HEK293 (cell line): ENCODE data around the gene VPS35L.
A peak's percentile ranks its signal among the peaks of the same experiment; 100 is the strongest.

Experiments
- CTCF ChIA-PET: fragments of 350-600 bp; formaldehyde crosslinking; extraction: SDS; loops from one replicate; lab custom pipeline; 2021; ENCODE audit warnings: antibody characterized with exemption; lab: Yijun Ruan, JAX
- POLR2A ChIA-PET: fragments of 300-600 bp; formaldehyde crosslinking; extraction: SDS; loops from one replicate; lab custom pipeline; 2020; ENCODE audit warnings: antibody characterized with exemption, inconsistent platforms; lab: Yijun Ruan, JAX
- H3K27ac ChIP-seq: fragments of 200-500 bp; sonication (Bioruptor generic); 2 replicates; pipeline ENCODE4 v1.5.1; 2014; ENCODE audit warnings: low read depth, low read length, control low read depth, inconsistent platforms; ENCODE audit errors: extremely low read depth
- H3K36me3 ChIP-seq, 2 experiments: fragments of 200-500 bp in 1 of 2; sonication (Bioruptor generic) in 1 of 2; 1 replicate in 1 of 2; 2 replicates in 1 of 2; pipeline ENCODE4 v1.5.1; 2014 to 2017; ENCODE audit warnings: inconsistent platforms in 2 of 2, low read length in 2 of 2; ENCODE audit not compliant: control insufficient read depth in 2 of 2, insufficient read depth in 1 of 2
- H3K4me1 ChIP-seq: fragments of 200-500 bp; sonication (Bioruptor generic); 2 replicates; pipeline ENCODE4 v1.5.1; 2014; ENCODE audit warnings: mild to moderate bottlenecking, low read length, inconsistent platforms; ENCODE audit not compliant: control insufficient read depth, insufficient read depth
- H3K4me3 ChIP-seq: 2 replicates; pipeline ENCODE4 v1.5.1; 2011; ENCODE audit warnings: low read depth, mild to moderate bottlenecking, control low read depth, low read length, moderate library complexity
- H3K9me3 ChIP-seq: fragments of 200-500 bp; sonication (Bioruptor generic); 2 replicates; pipeline ENCODE4 v1.5.1; 2014; ENCODE audit warnings: low read depth, low read length, inconsistent platforms; ENCODE audit not compliant: control insufficient read depth, insufficient read depth
- AEBP2 ChIP-seq: fragments of 450-650 bp; formaldehyde crosslinking; IDR thresholded peaks from 2 replicates; pipeline ENCODE4 v1.5.1; 2016; ENCODE audit warnings: missing biosample characterization, missing genetic modification characterization, borderline replicate concordance
- CTCF ChIP-seq: fragments of 450-650 bp; formaldehyde crosslinking; IDR thresholded peaks from 2 replicates; pipeline ENCODE4 v1.5.1; 2016; ENCODE audit warnings: missing biosample characterization, missing genetic modification characterization
- FEZF1 ChIP-seq: fragments of 450-650 bp; formaldehyde crosslinking; IDR thresholded peaks from 2 replicates; pipeline ENCODE4 v1.5.1; 2016; ENCODE audit warnings: missing biosample characterization, missing genetic modification characterization
- HIC1 ChIP-seq: fragments of 450-650 bp; formaldehyde crosslinking; IDR thresholded peaks from 2 replicates; pipeline ENCODE4 v1.5.1; 2016; ENCODE audit warnings: missing biosample characterization, missing genetic modification characterization
- HOXA7 ChIP-seq: sonication (generic); formaldehyde crosslinking; IDR thresholded peaks from 2 replicates; pipeline ENCODE4 v1.8.1; 2022; ENCODE audit warnings: missing genetic modification reagents, borderline replicate concordance
- HOXC10 ChIP-seq: sonication (generic); formaldehyde crosslinking; IDR thresholded peaks from 2 replicates; pipeline ENCODE4 v1.8.1; 2023; ENCODE audit warnings: mild to moderate bottlenecking, missing genetic modification reagents
- SALL2 ChIP-seq: fragments of 450-650 bp; formaldehyde crosslinking; IDR thresholded peaks from 2 replicates; pipeline ENCODE4 v1.5.0; 2017; ENCODE audit warnings: missing biosample characterization, mild to moderate bottlenecking, missing genetic modification characterization, borderline replicate concordance
- SP7 ChIP-seq: fragments of 450-650 bp; formaldehyde crosslinking; IDR thresholded peaks from 2 replicates; pipeline ENCODE4 v1.5.1; 2016; ENCODE audit warnings: missing biosample characterization, missing genetic modification characterization
- YY1 ChIP-seq: fragments of 450-650 bp; formaldehyde crosslinking; IDR thresholded peaks from 2 replicates; pipeline ENCODE4 v1.5.1; 2018; ENCODE audit warnings: missing biosample characterization, missing genetic modification characterization
- ZBTB8A ChIP-seq: fragments of 450-650 bp; formaldehyde crosslinking; IDR thresholded peaks from 2 replicates; pipeline ENCODE4 v1.5.1; 2016; ENCODE audit warnings: missing biosample characterization, missing genetic modification characterization
- ZNF19 ChIP-seq: fragments of 450-650 bp; formaldehyde crosslinking; IDR thresholded peaks from 2 replicates; pipeline ENCODE4; 2016; ENCODE audit warnings: missing biosample characterization, missing genetic modification characterization, low read depth
- ZNF202 ChIP-seq: fragments of 450-650 bp; formaldehyde crosslinking; IDR thresholded peaks from 2 replicates; pipeline ENCODE4 v1.5.1; 2016; ENCODE audit warnings: missing biosample characterization, missing genetic modification characterization, borderline replicate concordance
- ZNF214 ChIP-seq: fragments of 450-650 bp; formaldehyde crosslinking; IDR thresholded peaks from 2 replicates; pipeline ENCODE4 v1.5.1; 2017; ENCODE audit warnings: missing biosample characterization, mild to moderate bottlenecking, missing genetic modification characterization, borderline replicate concordance
- ZNF292 ChIP-seq: fragments of 450-650 bp; formaldehyde crosslinking; IDR thresholded peaks from 2 replicates; pipeline ENCODE4 v1.5.1; 2016; ENCODE audit warnings: low read depth, missing biosample characterization, missing genetic modification characterization, borderline replicate concordance
- ZNF394 ChIP-seq: fragments of 450-650 bp; formaldehyde crosslinking; IDR thresholded peaks from 2 replicates; pipeline ENCODE4 v1.5.1; 2016; ENCODE audit warnings: missing biosample characterization, missing genetic modification characterization, mild to moderate bottlenecking, moderate library complexity, borderline replicate concordance
- ZNF518A ChIP-seq: fragments of 450-650 bp; formaldehyde crosslinking; conservative IDR thresholded peaks from 2 replicates; pipeline ENCODE4 v1.5.1; 2016; ENCODE audit warnings: low read depth, missing biosample characterization, missing genetic modification characterization
- ZNF529 ChIP-seq: fragments of 450-650 bp; formaldehyde crosslinking; IDR thresholded peaks from 2 replicates; pipeline ENCODE4 v1.5.1; 2017; ENCODE audit warnings: missing genetic modification characterization, missing biosample characterization; ENCODE audit not compliant: insufficient replicate concordance
- ZNF596 ChIP-seq: fragments of 450-650 bp; IDR thresholded peaks from 2 replicates; pipeline ENCODE4 v1.5.0; 2018; ENCODE audit warnings: missing biosample characterization, mild to moderate bottlenecking, missing genetic modification characterization, moderate library complexity
- ZNF623 ChIP-seq: fragments of 450-650 bp; formaldehyde crosslinking; IDR thresholded peaks from 2 replicates; pipeline ENCODE4 v1.5.1; 2016; ENCODE audit warnings: missing biosample characterization, missing genetic modification characterization
- ZNF629 ChIP-seq: fragments of 450-650 bp; formaldehyde crosslinking; IDR thresholded peaks from 2 replicates; pipeline ENCODE4 v1.5.1; 2017; ENCODE audit warnings: missing biosample characterization, missing genetic modification characterization
- ZNF639 ChIP-seq: fragments of 450-650 bp; formaldehyde crosslinking; IDR thresholded peaks from 2 replicates; pipeline ENCODE4 v1.5.1; 2016; ENCODE audit warnings: missing biosample characterization, missing genetic modification characterization
- ZNF645 ChIP-seq: fragments of 450-650 bp; formaldehyde crosslinking; IDR thresholded peaks from 2 replicates; pipeline ENCODE4; 2016; ENCODE audit warnings: missing biosample characterization, missing genetic modification characterization
- ZNF677 ChIP-seq: fragments of 450-650 bp; IDR thresholded peaks from 2 replicates; pipeline ENCODE4 v1.5.0; 2018; ENCODE audit warnings: missing biosample characterization, mild to moderate bottlenecking, missing genetic modification characterization, moderate library complexity
- ZNF747 ChIP-seq: fragments of 450-650 bp; formaldehyde crosslinking; IDR thresholded peaks from 2 replicates; pipeline ENCODE4 v1.5.1; 2016; ENCODE audit warnings: missing biosample characterization, missing genetic modification characterization

The VPS35L gene

GRCh38 chr16:19518388-19518787, 37.1 kb upstream of the VPS35L start:
- H3K4me1 ChIP-seq = peaks cover 16% of the 10 kb centered on the region
- peaks cover 17 to 36% of the 10 kb centered on the region in 2 experiments for H3K36me3 ChIP-seq
- no peak overlapping the region for H3K4me3 ChIP-seq
- ChIA-PET POLR2A (interaction anchor here (0.6 to 1.5 kb wide), 2 partner anchors 37 to 428 kb away, joined by 4 to 9 read pairs; partner anchors contain the start of gene VPS35L), CTCF (interaction anchor here (1.1 to 2.7 kb wide), 2 partner anchors 16 to 38 kb away, joined by 5 to 14 read pairs; no protein-coding TSS in a partner anchor)
- H3K27ac ChIP-seq = no peak overlapping the region
- H3K9me3 ChIP-seq = no peaks in the 10 kb centered on the region
- no peak for TF ChIP-seq ZNF202 (tag by site-specific recombination)
- no peak for TF ChIP-seq ZNF19 (tag by site-specific recombination)
- no peak for TF ChIP-seq ZNF639 (tag by site-specific recombination)
- no peak for TF ChIP-seq CTCF (tag by site-specific recombination)
- TF ChIP-seq ZNF747 = no peak
- peak; percentile 54 for TF ChIP-seq SP7 (tag by site-specific recombination)
- no peak for TF ChIP-seq ZNF518A (tag by site-specific recombination)
- no peak for TF ChIP-seq ZNF645 (tag by site-specific recombination)
- no peak for TF ChIP-seq HOXA7 (CRISPR knock-in tag)
- TF ChIP-seq YY1 (tag by site-specific recombination) = no peak
- TF ChIP-seq FEZF1 = no peak
- TF ChIP-seq HIC1 = no peak
- TF ChIP-seq ZNF529 (tag by site-specific recombination) = no peak
- no peak for TF ChIP-seq HOXC10 (CRISPR knock-in tag)
- TF ChIP-seq ZNF629 (tag by site-specific recombination) = no peak
- no peak for TF ChIP-seq ZBTB8A (tag by site-specific recombination)
- no peak for TF ChIP-seq SALL2 (tag by site-specific recombination)
- no peak for TF ChIP-seq ZNF214 (tag by site-specific recombination)
- no peak for TF ChIP-seq ZNF623 (tag by site-specific recombination)
- no peak for TF ChIP-seq ZNF596 (tag by site-specific recombination)
- no peak for TF ChIP-seq AEBP2 (tag by site-specific recombination)
- no peak for TF ChIP-seq ZNF394 (tag by site-specific recombination)
- TF ChIP-seq ZNF677 = no peak
- no peak for TF ChIP-seq ZNF292 (tag by site-specific recombination)
